Kidney epithelial cell (primary cell): Measurements from ENCODE around the gene PLXNA4. TPM values are rescaled to one million over a fixed set of nuclear protein-coding genes. Genes with fewer than 3 reads are reported as not detected.

Experiments
- DNase-seq: peaks from one replicate; pipeline ENCODE4 v3.0.0-alpha.2; 2010; ENCODE audit warnings: low read depth
- H3K27me3 ChIP-seq: 2 replicates; pipeline ENCODE4 v1.6.0; 2011; ENCODE audit warnings: low read length; ENCODE audit not compliant: control insufficient read depth, insufficient read depth
- H3K36me3 ChIP-seq: 2 replicates; pipeline ENCODE4 v1.5.1; 2011; ENCODE audit warnings: low read length; ENCODE audit not compliant: control insufficient read depth, insufficient read depth
- H3K4me3 ChIP-seq: 2 replicates; pipeline ENCODE4 v1.5.1; 2011; ENCODE audit warnings: low read depth, mild to moderate bottlenecking, control low read depth, low read length
- total RNA-seq: library from RNA; depleted of rRNA; stranded (reverse); fragments of >200 nt; gene quantifications from 2 replicates; pipeline ENCODE4 v1.2.3, GENCODE V29; 2015
- TF ChIP-seq, protein P1 (sequence below): IDR thresholded peaks from 2 replicates; pipeline ENCODE4 v1.5.1; 2011; ENCODE audit warnings: mild to moderate bottlenecking, moderate library complexity, low read length, control low read depth, inconsistent platforms; ENCODE audit not compliant: insufficient read depth, poor library complexity, severe bottlenecking

PLXNA4 gene
- total RNA-seq, 1 donor from 2014 or later, result 5.9 TPM

DNA sequence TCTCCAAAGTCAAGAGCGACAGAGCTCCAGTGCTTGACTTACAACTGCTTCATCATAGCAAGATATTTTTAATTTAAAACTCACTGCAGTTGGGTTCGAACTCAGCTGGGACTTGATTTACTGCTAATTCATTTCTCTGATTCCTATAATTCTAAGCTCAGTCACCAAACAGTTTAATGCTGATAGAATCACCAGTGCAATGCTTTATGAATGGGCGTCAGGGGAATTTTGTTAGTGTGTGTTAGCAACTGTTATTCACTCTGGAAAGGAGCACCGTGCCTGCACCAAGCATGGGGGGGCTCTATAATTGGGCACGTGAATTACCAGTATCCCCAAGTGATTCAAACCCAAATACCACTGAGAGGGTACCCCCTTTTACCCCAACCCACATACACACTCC is 10.4 kb downstream of the PLXNA4 start:
- peaks cover 5% of the 10 kb centered on the region for H3K27me3 ChIP-seq

DNA sequence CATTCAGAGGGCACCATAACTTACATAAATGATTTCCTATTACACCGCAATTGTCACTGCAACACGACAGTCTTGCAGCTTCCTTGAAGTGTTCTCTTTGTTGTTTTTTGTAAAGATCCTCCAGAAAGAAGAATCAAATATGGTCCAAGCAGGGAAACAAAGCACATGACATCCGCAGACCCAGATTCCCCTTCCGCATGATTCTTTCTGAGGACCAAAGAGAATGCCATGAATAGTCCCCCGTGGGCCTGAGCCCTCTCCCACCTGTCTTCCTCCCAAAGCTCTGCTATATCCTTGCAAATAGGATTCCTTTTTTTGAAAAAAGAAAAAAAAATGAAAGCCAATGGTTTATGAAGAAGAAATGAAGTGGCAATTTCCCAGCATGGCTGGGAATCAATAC is 10.8 kb downstream of the PLXNA4 start:
- no peak for DNase-seq
- no peaks in the 10 kb centered on the region for H3K36me3 ChIP-seq
- TF ChIP-seq, protein P1, sequence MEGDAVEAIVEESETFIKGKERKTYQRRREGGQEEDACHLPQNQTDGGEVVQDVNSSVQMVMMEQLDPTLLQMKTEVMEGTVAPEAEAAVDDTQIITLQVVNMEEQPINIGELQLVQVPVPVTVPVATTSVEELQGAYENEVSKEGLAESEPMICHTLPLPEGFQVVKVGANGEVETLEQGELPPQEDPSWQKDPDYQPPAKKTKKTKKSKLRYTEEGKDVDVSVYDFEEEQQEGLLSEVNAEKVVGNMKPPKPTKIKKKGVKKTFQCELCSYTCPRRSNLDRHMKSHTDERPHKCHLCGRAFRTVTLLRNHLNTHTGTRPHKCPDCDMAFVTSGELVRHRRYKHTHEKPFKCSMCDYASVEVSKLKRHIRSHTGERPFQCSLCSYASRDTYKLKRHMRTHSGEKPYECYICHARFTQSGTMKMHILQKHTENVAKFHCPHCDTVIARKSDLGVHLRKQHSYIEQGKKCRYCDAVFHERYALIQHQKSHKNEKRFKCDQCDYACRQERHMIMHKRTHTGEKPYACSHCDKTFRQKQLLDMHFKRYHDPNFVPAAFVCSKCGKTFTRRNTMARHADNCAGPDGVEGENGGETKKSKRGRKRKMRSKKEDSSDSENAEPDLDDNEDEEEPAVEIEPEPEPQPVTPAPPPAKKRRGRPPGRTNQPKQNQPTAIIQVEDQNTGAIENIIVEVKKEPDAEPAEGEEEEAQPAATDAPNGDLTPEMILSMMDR, result no peak
- H3K27me3 ChIP-seq, result peaks cover 6% of the 10 kb centered on the region
- H3K4me3 ChIP-seq, result no peak overlapping the region

More for the DNA sequence above, 10.4 kb downstream of the PLXNA4 start:
- TF ChIP-seq, protein P1, result no peak
- Histone ChIP-seq H3K4me3 (no peak overlapping the region), H3K36me3 (no peaks in the 10 kb centered on the region)
- DNase-seq, result no peak

DNA sequence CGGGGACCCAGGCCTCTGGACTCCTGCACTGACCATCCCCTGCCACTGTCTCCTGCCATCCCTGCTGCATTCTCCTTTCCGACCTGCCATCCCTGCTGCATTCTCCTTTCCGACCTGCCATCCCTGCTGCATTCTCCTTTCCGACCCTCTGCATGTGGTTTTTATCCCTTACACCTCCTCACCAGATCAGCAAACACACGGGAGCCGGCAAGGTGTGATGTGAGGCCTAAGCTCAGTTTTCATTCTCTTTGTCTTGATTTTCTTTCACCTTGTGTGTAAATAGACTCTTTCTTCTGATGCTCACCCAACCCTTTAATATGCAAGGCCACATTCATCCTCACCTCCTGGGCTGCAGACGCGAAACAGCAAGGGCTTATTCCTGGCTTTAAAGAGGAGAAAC is 11.4 kb downstream of the PLXNA4 start:
- Histone ChIP-seq H3K27me3 (peaks cover 4% of the 10 kb centered on the region), H3K36me3 (no peaks in the 10 kb centered on the region), H3K4me3 (no peak overlapping the region)
- TF ChIP-seq, protein P1, result no peak
- DNase-seq, result no peak

DNA sequence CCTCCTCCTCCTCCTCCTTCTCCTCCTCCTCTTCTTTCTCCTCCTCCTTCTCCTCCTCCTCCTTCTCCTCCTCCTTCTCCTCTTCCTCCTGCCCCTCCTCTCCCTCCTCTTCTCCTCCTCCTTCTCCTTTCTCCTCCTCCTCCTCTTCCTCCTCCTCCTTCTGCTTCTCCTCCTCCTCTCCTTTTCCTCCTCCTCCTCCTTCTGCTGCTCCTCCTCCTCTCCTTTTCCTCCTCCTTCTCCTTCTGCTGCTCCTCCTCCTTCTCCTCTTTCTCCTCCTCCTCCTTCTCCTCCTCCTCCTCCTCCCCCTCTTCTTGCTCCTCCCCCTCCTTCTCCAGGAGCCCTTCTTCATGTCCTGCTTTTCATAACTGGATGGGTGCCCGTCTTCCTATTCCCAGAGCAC is 12.2 kb downstream of the PLXNA4 start:
- H3K36me3 ChIP-seq, result no peaks in the 10 kb centered on the region
- peaks cover 4% of the 10 kb centered on the region for H3K27me3 ChIP-seq
- no peak overlapping the region for H3K4me3 ChIP-seq
- TF ChIP-seq, protein P1, result no peak
- DNase-seq, result no peak

DNA sequence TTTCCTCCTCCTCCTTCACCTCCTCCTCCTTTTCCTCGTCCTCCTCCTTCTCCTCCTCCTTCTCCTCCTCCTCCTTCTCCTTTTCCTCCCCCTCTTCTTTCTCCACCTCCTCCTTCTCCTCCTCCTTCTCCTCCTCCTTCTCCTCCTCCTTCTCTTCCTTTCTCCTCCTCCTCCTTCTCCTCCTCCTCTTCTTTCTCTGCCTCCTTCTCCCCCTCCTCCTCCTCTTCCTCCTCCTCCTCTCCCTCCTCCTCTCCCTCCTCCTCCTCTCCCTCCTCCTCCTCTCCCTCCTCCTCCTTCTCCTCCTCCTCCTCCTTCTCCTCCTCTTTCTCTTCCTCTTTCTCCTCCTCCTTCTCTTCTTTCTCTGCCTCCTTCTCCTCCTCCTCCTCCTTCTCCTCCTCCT is 13.6 kb downstream of the PLXNA4 start:
- Histone ChIP-seq H3K27me3 (peaks cover 2% of the 10 kb centered on the region), H3K36me3 (no peaks in the 10 kb centered on the region), H3K4me3 (no peak overlapping the region)
- no peak for DNase-seq
- TF ChIP-seq, protein P1, result no peak

DNA sequence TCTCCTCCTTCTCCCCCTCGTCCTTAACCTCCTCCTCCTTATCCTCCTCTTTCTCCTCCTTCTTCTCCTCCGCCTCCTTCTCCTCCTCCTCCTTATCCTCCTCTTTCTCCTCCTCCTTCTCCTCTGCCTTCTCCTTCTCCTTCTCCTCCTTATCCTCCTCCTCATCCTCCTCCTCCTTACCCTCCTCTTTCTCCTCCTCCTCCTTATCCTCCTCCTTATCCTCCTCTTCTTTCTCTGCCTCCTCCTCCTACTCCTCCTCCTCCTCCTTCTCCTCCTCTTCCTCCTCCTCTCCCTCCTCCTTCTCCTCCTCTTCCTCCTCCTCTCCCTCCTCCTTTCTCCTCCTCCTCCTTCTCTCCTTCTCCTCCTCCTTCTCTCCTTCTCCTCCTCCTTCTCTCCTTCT is 14.5 kb downstream of the PLXNA4 start:
- H3K4me3 ChIP-seq, result no peak overlapping the region
- H3K27me3 ChIP-seq, result peaks cover 2% of the 10 kb centered on the region
- DNase-seq, result no peak
- TF ChIP-seq, protein P1, result no peak
- H3K36me3 ChIP-seq, result no peaks in the 10 kb centered on the region
